H1 (cell line): ENCODE data around the gene NFYB. TPM values are rescaled to one million over a fixed set of nuclear protein-coding genes. Genes with fewer than 3 reads are reported as not detected.

ENCODE experiments used
- CTCF ChIA-PET: fragments of 300-600 bp; sonication (Branson Sonifier 250); formaldehyde crosslinking; loops from one replicate; lab custom pipeline; 2021; ENCODE audit not compliant: partially characterized antibody; lab: Charles Lee
- POLR2A ChIA-PET: fragments of 300-600 bp; sonication (Branson Sonifier 250); formaldehyde crosslinking; loops from one replicate; lab custom pipeline; 2021; ENCODE audit warnings: inconsistent platforms; ENCODE audit not compliant: partially characterized antibody; lab: Charles Lee
- DNase-seq, 2 experiments: peaks; one replicate each; pipeline versions ENCODE4 v3.0.0 to v3.0.0-alpha.2; 2010 to 2022; ENCODE audit warnings: low spot score in 2 of 2, low read depth in 1 of 2, mixed read lengths in 1 of 2
- FAIRE-seq: peaks from 2 replicates; lab custom pipeline; 2011; peaks lifted over from hg19 to GRCh38; lab: Jason Lieb, UNC
- H2AFZ ChIP-seq: 2 replicates; pipeline ENCODE4 v1.8.1; 2012; ENCODE audit warnings: low read length, inconsistent platforms
- H2AK5ac ChIP-seq: 2 replicates; pipeline ENCODE4 v1.6.1; 2013; ENCODE audit warnings: low read depth, low read length
- H2BK120ac ChIP-seq: replicated peaks from 2 replicates; pipeline ENCODE3; 2013; ENCODE audit warnings: low read depth, low read length, inconsistent platforms
- H2BK12ac ChIP-seq: 2 replicates; pipeline ENCODE4 v1.6.1; 2013; ENCODE audit warnings: low read depth, low read length
- H2BK15ac ChIP-seq: 2 replicates; pipeline ENCODE4 v1.6.1; 2013; ENCODE audit warnings: low read length
- H2BK20ac ChIP-seq: 2 replicates; pipeline ENCODE4 v1.6.1; 2013; ENCODE audit warnings: low read length
- H2BK5ac ChIP-seq: 2 replicates; pipeline ENCODE4 v1.6.1; 2013; ENCODE audit warnings: low read depth, low read length
- H3K14ac ChIP-seq: 2 replicates; pipeline ENCODE4 v1.6.1; 2013; ENCODE audit warnings: inconsistent platforms; ENCODE audit not compliant: insufficient read length
- H3K18ac ChIP-seq: 2 replicates; pipeline ENCODE4 v1.6.1; 2013; ENCODE audit warnings: low read length; ENCODE audit errors: extremely low read depth
- H3K23ac ChIP-seq: 2 replicates; pipeline ENCODE4 v1.6.1; 2013; ENCODE audit warnings: inconsistent platforms; ENCODE audit not compliant: insufficient read length
- H3K23me2 ChIP-seq: 2 replicates; pipeline ENCODE4 v1.6.1; 2013; ENCODE audit warnings: low read depth, low read length
- H3K27ac ChIP-seq: 2 replicates; pipeline ENCODE4 v1.6.1; 2011; ENCODE audit warnings: low read depth, low read length, inconsistent platforms
- H3K27me3 ChIP-seq, 4 experiments: replicated peaks in 1 of 4; 1 replicate in 1 of 4; 2 replicates in 3 of 4; pipeline versions ENCODE4 v1.6.1 to v1.8.1; 2011 to 2013; ENCODE audit warnings: low read length in 3 of 4, mild to moderate bottlenecking in 3 of 4, inconsistent platforms in 2 of 4, mixed read lengths in 2 of 4, moderate library complexity in 1 of 4; ENCODE audit not compliant: control insufficient read depth in 3 of 4, insufficient read depth in 3 of 4; ENCODE audit errors: extremely low read depth in 1 of 4
- H3K36me3 ChIP-seq, 4 experiments: 2 replicates each; pipeline versions ENCODE4 v1.6.1 to v1.8.1; 2011 to 2013; ENCODE audit warnings: mild to moderate bottlenecking in 4 of 4, low read length in 3 of 4, moderate library complexity in 2 of 4, control low read depth in 1 of 4, inconsistent platforms in 1 of 4; ENCODE audit not compliant: insufficient read depth in 4 of 4, control insufficient read depth in 2 of 4
- H3K4ac ChIP-seq: replicated peaks from 2 replicates; pipeline ENCODE3; 2013; ENCODE audit warnings: low read length, low read depth, mixed read lengths, inconsistent platforms; ENCODE audit not compliant: insufficient read length
- H3K4me1 ChIP-seq, 4 experiments: replicated peaks in 1 of 4; 1 replicate in 1 of 4; 2 replicates in 3 of 4; pipeline versions ENCODE4 v1.6.1 to v1.8.1; 2011 to 2013; ENCODE audit warnings: low read length in 3 of 4, inconsistent platforms in 2 of 4, mixed read lengths in 1 of 4; ENCODE audit not compliant: insufficient read depth in 4 of 4, control insufficient read depth in 3 of 4
- H3K4me2 ChIP-seq, 2 experiments: 2 replicates each; pipeline versions ENCODE4 v1.6.1 to v1.8.1; 2011 to 2013; ENCODE audit warnings: low read depth in 2 of 2, low read length in 2 of 2, control low read depth in 1 of 2, inconsistent platforms in 1 of 2, mild to moderate bottlenecking in 1 of 2; ENCODE audit not compliant: insufficient read depth in 1 of 2
- H3K4me3 ChIP-seq, 4 experiments: fragments of 200-600, 300-600 bp in 1 of 4; sonication (generic), shearing (Covaris generic), sonication (Bioruptor Twin) in 1 of 4; 2 replicates each; pipeline versions ENCODE4 v1.5.1 to v1.8.1; 2011 to 2016; ENCODE audit warnings: low read length in 4 of 4, low read depth in 3 of 4, control low read depth in 2 of 4, inconsistent platforms in 2 of 4, mild to moderate bottlenecking in 2 of 4, mixed read lengths in 1 of 4, moderate library complexity in 1 of 4; ENCODE audit not compliant: insufficient read depth in 2 of 4; ENCODE audit errors: extremely low read depth in 1 of 4
- H3K56ac ChIP-seq: replicated peaks from 2 replicates; pipeline ENCODE3; 2013; ENCODE audit warnings: low read depth, mild to moderate bottlenecking, mixed read lengths, low read length, inconsistent platforms; ENCODE audit not compliant: insufficient read length
- H3K79me1 ChIP-seq: 2 replicates; pipeline ENCODE4 v1.6.1; 2013; ENCODE audit warnings: low read depth, low read length, control low read depth
- H3K79me2 ChIP-seq, 2 experiments: 2 replicates each; pipeline versions ENCODE4 v1.6.1 to v1.8.1; 2012 to 2013; ENCODE audit warnings: low read length in 2 of 2, mild to moderate bottlenecking in 2 of 2, inconsistent platforms in 1 of 2; ENCODE audit not compliant: insufficient read depth in 2 of 2, control insufficient read depth in 1 of 2
- H3K9ac ChIP-seq, 4 experiments: replicated peaks in 1 of 4; 1 replicate in 1 of 4; 2 replicates in 3 of 4; pipeline versions ENCODE4 v1.6.1 to v1.8.1; 2011 to 2013; ENCODE audit warnings: low read depth in 3 of 4, low read length in 3 of 4, control low read depth in 2 of 4, mild to moderate bottlenecking in 2 of 4, moderate library complexity in 2 of 4, inconsistent platforms in 1 of 4; ENCODE audit errors: extremely low read depth in 1 of 4
- H3K9me3 ChIP-seq, 2 experiments: 2 replicates each; pipeline versions ENCODE4 v1.6.1 to v1.8.1; 2012 to 2013; ENCODE audit warnings: mild to moderate bottlenecking in 2 of 2, moderate library complexity in 2 of 2, control low read depth in 1 of 2, inconsistent platforms in 1 of 2, low read depth in 1 of 2, low read length in 1 of 2, mixed read lengths in 1 of 2; ENCODE audit not compliant: insufficient read depth in 2 of 2
- H4K20me1 ChIP-seq, 2 experiments: replicated peaks in 1 of 2; 2 replicates each; pipeline versions ENCODE3 to v1.8.1; 2011 to 2013; ENCODE audit warnings: inconsistent platforms in 2 of 2, low read length in 2 of 2, mild to moderate bottlenecking in 1 of 2; ENCODE audit not compliant: insufficient read depth in 2 of 2, control insufficient read depth in 1 of 2
- H4K5ac ChIP-seq: 2 replicates; pipeline ENCODE4 v1.6.1; 2013; ENCODE audit warnings: low read length, low read depth, mixed read lengths, inconsistent platforms; ENCODE audit not compliant: insufficient read length
- H4K8ac ChIP-seq: 2 replicates; pipeline ENCODE4 v1.8.0; 2013; ENCODE audit warnings: mild to moderate bottlenecking, moderate library complexity, low read length, inconsistent platforms; ENCODE audit not compliant: insufficient read depth; ENCODE audit errors: extremely low read depth
- H4K91ac ChIP-seq: replicated peaks from 2 replicates; pipeline ENCODE3; 2013; ENCODE audit warnings: low read length, mixed read lengths, inconsistent platforms; ENCODE audit not compliant: insufficient read length
- GTF2F1 ChIP-seq: IDR thresholded peaks from 2 replicates; pipeline ENCODE4 v1.6.1; 2012; ENCODE audit warnings: low read depth, low read length, improper control_type of control experiment, borderline replicate concordance
- ZNF274 ChIP-seq: IDR thresholded peaks from 2 replicates; pipeline ENCODE4 v1.7.0; 2012; ENCODE audit warnings: low read length, borderline replicate concordance; ENCODE audit errors: extremely low read depth
- WGBS, 2 experiments: shearing (Covaris generic) in 1 of 2; methylation state at CpG; one replicate each; pipeline versions ENCODE4 v1.1.6 to v1.1.7; 2013 to 2015; ENCODE audit warnings: low lambda C conversion rate in 2 of 2, mixed read lengths in 2 of 2, inconsistent platforms in 1 of 2, low coverage in 1 of 2, missing lambda C conversion rate in 1 of 2; ENCODE audit not compliant: insufficient replicate concordance in 2 of 2, insufficient coverage in 1 of 2, insufficient read length in 1 of 2; ENCODE audit errors: extremely low coverage in 1 of 2, missing lambda C conversion rate in 1 of 2; 5-methylcytosine and 5-hydroxymethylcytosine counted together
- polyA plus RNA-seq, 7 experiments: library from polyadenylated mRNA; depleted of rRNA in 3 of 7; stranded (reverse) in 5 of 7; unstranded in 2 of 7; fragments of >200 nt in 5 of 7; fragments of 200-250 nt in 2 of 7; gene quantifications; 1 replicate in 5 of 7; 2 replicates in 1 of 7; 4 replicates in 1 of 7; pipeline versions ENCODE4 v1.2.1 to v1.2.3, GENCODE V29; 2011 to 2013; ENCODE audit warnings: missing spikeins in 2 of 7, mixed read lengths in 2 of 7
- total RNA-seq: library from RNA; stranded (reverse); fragmentation: NEBNext Ultra II Directional; extraction: Animal tissue kit (Norgen Biotek cat#: 25700); gene quantifications from 2 replicates; pipeline ENCODE4 v1.2.1, GENCODE V29; 2021

NFYB gene
- total and polyA plus RNA-seq, 2 of the 8 experiments (the other 6 are each of a cell fraction or from before 2014, with no cell fraction given) = 29.1 to 43.5 TPM

DNA sequence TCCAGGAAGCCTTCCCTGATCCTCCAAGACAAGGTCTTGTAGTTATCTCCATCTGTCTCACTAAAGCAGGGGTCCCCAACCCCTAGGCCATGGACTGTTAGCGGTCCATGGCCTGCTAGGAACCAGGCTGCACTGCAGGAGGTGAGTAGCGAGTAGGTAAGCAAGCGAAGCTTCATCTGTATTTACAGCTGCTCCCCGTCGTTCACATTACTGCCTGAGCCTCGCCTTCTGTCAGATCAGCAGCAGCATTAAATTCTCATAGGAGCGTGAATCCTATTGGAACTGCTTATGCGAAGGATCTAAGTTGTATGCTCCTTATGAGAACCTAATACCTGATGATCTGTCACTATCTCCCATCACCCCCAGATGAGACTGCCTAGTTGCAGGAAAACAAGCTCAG lies 12.4 kb upstream of the NFYB start:
- Histone ChIP-seq H3K4ac (no peak overlapping the region), H4K91ac (no peak overlapping the region), H3K23me2 (no peaks in the 10 kb centered on the region; the same call in 1 of the 2 replicates), H2BK20ac (no peak overlapping the region), H4K5ac (no peak overlapping the region), H2BK15ac (no peak overlapping the region), H4K8ac (no peak overlapping the region), H3K27me3 (no peaks in the 10 kb centered on the region), H4K20me1 (no peaks in the 10 kb centered on the region), H3K79me1 (no peaks in the 10 kb centered on the region), H3K14ac (no peak overlapping the region), H3K4me3 (no peak overlapping the region), H3K56ac (no peak overlapping the region), H3K4me2 (no peak overlapping the region), H3K9me3 (no peaks in the 10 kb centered on the region), H2AFZ (peak overlapping the region; percentile 9; the same call in 1 of the 2 replicates), H3K18ac (no peak overlapping the region), H3K36me3 (no peaks in the 10 kb centered on the region), H3K27ac (no peak overlapping the region), H3K4me1 (no peaks in the 10 kb centered on the region), H3K23ac (no peak overlapping the region), H3K9ac (no peak overlapping the region), H2BK5ac (no peak overlapping the region), H2AK5ac (no peak overlapping the region), H2BK120ac (no peak overlapping the region), H3K79me2 (no peaks in the 10 kb centered on the region), H2BK12ac (no peak overlapping the region)
- FAIRE-seq (no peak), DNase-seq (no peak)
- ChIA-PET CTCF (no interaction called here), POLR2A (no interaction called here)
- WGBS, 2 experiments = 100% methylated on average over 8 of the region's 8 CpGs; no CpG with 5 or more reads in 1 of the 2 experiments
- TF ChIP-seq ZNF274 = no peak
- TF ChIP-seq GTF2F1 = no peak
